Motor neuron (in vitro differentiated cells): ENCODE results near the gene MCC. TPM values are rescaled to one million over a fixed set of nuclear protein-coding genes. Genes with fewer than 3 reads are reported as not detected.

ENCODE experiments used
- ATAC-seq, 8 experiments: fragments of 200-7000 bp; cut with Tn5 transposase; replicated peaks in 6 of 8; 2 replicates each; pipeline ENCODE4 v1.8.0; 2021; ENCODE audit warnings: mild to moderate bottlenecking in 8 of 8, moderate library complexity in 8 of 8
- H3K27ac ChIP-seq, 2 donors: fragments of 250-450 bp; sonication (Bioruptor Pico); 2 replicates each; pipeline ENCODE4 v1.9.0; 2021; ENCODE audit warnings: antibody characterized with exemption in 2 of 2, mild to moderate bottlenecking in 2 of 2, moderate library complexity in 1 of 2
- H3K4me1 ChIP-seq, 2 donors: fragments of 250-450 bp; sonication (Bioruptor Pico); replicated peaks in 1 of 2; 2 replicates each; pipeline ENCODE4 v1.6.1; 2021; ENCODE audit warnings: antibody characterized with exemption in 2 of 2, mild to moderate bottlenecking in 2 of 2, moderate library complexity in 1 of 2
- H3K4me3 ChIP-seq, 5 donors: fragments of 250-450 bp; sonication (Bioruptor Pico); 2 replicates each; pipeline ENCODE4 v1.9.0; 2021; ENCODE audit warnings: antibody characterized with exemption in 5 of 5, mild to moderate bottlenecking in 5 of 5, moderate library complexity in 4 of 5
- WGBS, 10 experiments: fragments of 450-650 bp; shearing (Covaris generic); methylation state at CpG; one replicate each; pipeline ENCODE4 v1.0.0; 2022; 5-methylcytosine and 5-hydroxymethylcytosine counted together
- in situ Hi-C, 9 experiments: fragments of 400-800 bp; cut with MboI; loops; one replicate each; pipeline ENCODE4 v1.15.0; 2021; ENCODE audit warnings: low sequenced_read_pairs in 9 of 9, low pct_unique_long_range_greater_than_20kb in 2 of 9; ENCODE audit not compliant: unreplicated experiment in 9 of 9
- total RNA-seq, 8 experiments: library from RNA; unstranded; fragments of 300-600 nt; gene quantifications; 2 replicates each; pipeline versions ENCODE4 v1.2.3 to v1.2.4, GENCODE V29; 2022

The MCC gene
- total RNA-seq, 8 experiments from 2014 or later, result 6.7 to 66.0 (median 12.2) TPM

GRCh38 chr5:113255105-113255504 lies 233.1 kb downstream of the MCC start:
- no peak overlapping the region for H3K4me3 ChIP-seq
- in situ Hi-C loops, result no loop called here
- ATAC-seq, result no peak
- peaks cover 0 to 10% of the 10 kb centered on the region in 2 donors for H3K4me1 ChIP-seq
- 13 to 100% (median 95%) methylated on average over 1 to 3 of the region's 4 CpGs; no CpG with 5 or more reads in 2 of the 10 experiments for WGBS, 10 experiments
- no peak overlapping the region for H3K27ac ChIP-seq

GRCh38 chr5:113253037-113253436 lies 235.2 kb downstream of the MCC start:
- Histone ChIP-seq H3K4me1 (peaks cover 0 to 10% of the 10 kb centered on the region in 2 donors), H3K4me3 (no peak overlapping the region), H3K27ac (no peak overlapping the region)
- in situ Hi-C loops, result no loop called here
- WGBS, 10 experiments, result 29 to 100% (median 100%) methylated on average over 1 to 3 of the region's 3 CpGs; no CpG with 5 or more reads in 3 of the 10 experiments
- ATAC-seq, result no peak

GRCh38 chr5:113252066-113252465 lies 236.2 kb downstream of the MCC start:
- 83 to 100% (median 95%) methylated on average over 1 to 5 of the region's 7 CpGs; no CpG with 5 or more reads in 4 of the 10 experiments for WGBS, 10 experiments
- in situ Hi-C loops, result no loop called here
- no peak for ATAC-seq
- H3K4me3 ChIP-seq, result no peak overlapping the region
- no peak overlapping the region for H3K27ac ChIP-seq
- peaks cover 0 to 10% of the 10 kb centered on the region in 2 donors for H3K4me1 ChIP-seq

GRCh38 chr5:113250341-113250953 lies 237.8 kb downstream of the MCC start:
- Histone ChIP-seq H3K4me1 (peaks cover 0 to 25% of the 10 kb centered on the region in 2 donors), H3K27ac (no peak overlapping the region), H3K4me3 (no peak overlapping the region)
- peak in 3 of 8 experiments; percentile 72 to 80 (median 79) for ATAC-seq
- in situ Hi-C loops, result no loop called here
- 17 to 100% (median 65%) methylated on average over 2 to 7 of the region's 7 CpGs for WGBS, 10 experiments

GRCh38 chr5:113249206-113249605 lies 239.0 kb downstream of the MCC start:
- ATAC-seq, result no peak
- Histone ChIP-seq H3K27ac (no peak overlapping the region), H3K4me3 (no peak overlapping the region), H3K4me1 (peaks cover 0 to 27% of the 10 kb centered on the region in 2 donors)
- 83 to 100% (median 100%) methylated on average over 1 of the region's 1 CpG; no CpG with 5 or more reads in 5 of the 10 experiments for WGBS, 10 experiments
- in situ Hi-C loops, result no loop called here

GRCh38 chr5:113246361-113246870 lies 241.8 kb downstream of the MCC start:
- H3K4me3 ChIP-seq, result no peak overlapping the region
- H3K27ac ChIP-seq, result no peak overlapping the region
- 31 to 91% (median 62%) methylated on average over 3 to 5 of the region's 5 CpGs; no CpG with 5 or more reads in 3 of the 10 experiments for WGBS, 10 experiments
- peak in 2 of 8 experiments; percentile 5 to 9 for ATAC-seq
- in situ Hi-C loops, result no loop called here
- peaks cover 0 to 27% of the 10 kb centered on the region in 2 donors for H3K4me1 ChIP-seq

GRCh38 chr5:113245427-113246225 lies 242.6 kb downstream of the MCC start:
- no peak for ATAC-seq
- H3K4me3 ChIP-seq, result no peak overlapping the region
- no peak overlapping the region for H3K27ac ChIP-seq
- in situ Hi-C loops, result no loop called here
- 31 to 100% (median 63%) methylated on average over 1 to 2 of the region's 2 CpGs; no CpG with 5 or more reads in 2 of the 10 experiments for WGBS, 10 experiments
- H3K4me1 ChIP-seq, result peaks cover 0 to 22% of the 10 kb centered on the region in 2 donors

- no peak overlapping the region for H3K4me3 ChIP-seq
- in situ Hi-C loops, result no loop called here
- ATAC-seq, result no peak
- WGBS, 10 experiments, result 68 to 100% (median 91%) methylated on average over 4 to 9 of the region's 9 CpGs; no CpG with 5 or more reads in 1 of the 10 experiments
- H3K27ac ChIP-seq, result no peak overlapping the region
- H3K4me1 ChIP-seq, result peaks cover 0 to 18% of the 10 kb centered on the region in 2 donors
These were observed 243.3 kb downstream of the MCC start for GRCh38 chr5:113244966-113245365.

- Histone ChIP-seq H3K4me3 (no peak overlapping the region), H3K27ac (no peak overlapping the region), H3K4me1 (peaks cover under 1 to 18% of the 10 kb centered on the region in 2 donors)
- 0 to 100% (median 86%) methylated on average over 1 of the region's 2 CpGs; no CpG with 5 or more reads in 3 of the 10 experiments for WGBS, 10 experiments
- no peak for ATAC-seq
- in situ Hi-C loops, result no loop called here
These were observed 244.9 kb downstream of the MCC start for GRCh38 chr5:113243349-113243664.

GRCh38 chr5:113242481-113243348 lies 245.5 kb downstream of the MCC start:
- no peak for ATAC-seq
- Histone ChIP-seq H3K4me1 (peaks cover 7 to 21% of the 10 kb centered on the region in 2 donors), H3K4me3 (no peak overlapping the region), H3K27ac (no peak overlapping the region)
- 57 to 100% (median 90%) methylated on average over 1 to 8 of the region's 8 CpGs for WGBS, 10 experiments
- in situ Hi-C loops, result no loop called here

GRCh38 chr5:113240951-113241726 lies 247.1 kb downstream of the MCC start:
- Histone ChIP-seq H3K27ac (no peak overlapping the region), H3K4me3 (no peak overlapping the region), H3K4me1 (peaks cover 18 to 21% of the 10 kb centered on the region in 2 donors)
- in situ Hi-C loops, result no loop called here
- WGBS, 10 experiments, result 62 to 100% (median 92%) methylated on average over 2 to 3 of the region's 3 CpGs; no CpG with 5 or more reads in 3 of the 10 experiments
- ATAC-seq, result no peak

- in situ Hi-C loops, result no loop called here
- H3K27ac ChIP-seq, result no peak overlapping the region
- peaks cover 12 to 18% of the 10 kb centered on the region in 2 donors for H3K4me1 ChIP-seq
- 61 to 100% (median 100%) methylated on average over 1 to 4 of the region's 4 CpGs; no CpG with 5 or more reads in 1 of the 10 experiments for WGBS, 10 experiments
- no peak overlapping the region for H3K4me3 ChIP-seq
- ATAC-seq, result no peak
These were observed 248.2 kb downstream of the MCC start for GRCh38 chr5:113240032-113240431.
